A204.1 (cell line): ENCODE data around the gene ALOX15B.

Source experiments
- FAIRE-seq: peaks from 2 replicates; lab custom pipeline; 2012; peaks lifted over from hg19 to GRCh38; lab: Jason Lieb, UNC

The ALOX15B gene

GRCh38 chr17:8080208-8080798 lies 41.4 kb downstream of the ALOX15B start:
- no peak for FAIRE-seq

- no peak for FAIRE-seq
These were observed 42.0 kb downstream of the ALOX15B start for GRCh38 chr17:8080799-8081219.

GRCh38 chr17:8081876-8082275 lies 43.0 kb downstream of the ALOX15B start:
- FAIRE-seq: no peak

GRCh38 chr17:8082292-8082691 lies 43.4 kb downstream of the ALOX15B start:
- FAIRE-seq: no peak

- no peak for FAIRE-seq
These were observed 45.4 kb downstream of the ALOX15B start for GRCh38 chr17:8084250-8084649.

GRCh38 chr17:8087075-8087951 lies 48.5 kb downstream of the ALOX15B start, which contains the start of gene ALOX12B:
ALOX12B (minus strand) TSS chr17:8087716; CDS start chr17:8087442, 274 bp downstream.
- no peak for FAIRE-seq

- no peak for FAIRE-seq
These were observed 49.0 kb downstream of the ALOX15B start for GRCh38 chr17:8087952-8088230.

- FAIRE-seq: no peak
These were observed 50.9 kb downstream of the ALOX15B start for GRCh38 chr17:8089728-8090127.

- FAIRE-seq: no peak
These were observed 52.3 kb downstream of the ALOX15B start for GRCh38 chr17:8091033-8091687.

GRCh38 chr17:8095361-8095760 lies 56.5 kb downstream of the ALOX15B start:
- FAIRE-seq: no peak

- FAIRE-seq: no peak
These were observed 57.7 kb downstream of the ALOX15B start for GRCh38 chr17:8096541-8096940.
